Caki2 (cell line): Measurements from ENCODE around the gene DDX1. TPM values are rescaled to one million over a fixed set of nuclear protein-coding genes. Genes with fewer than 3 reads are reported as not detected.
"Not testable (repeated sequence)": the region's sequence is repeated elsewhere in the genome, so short reads cannot be mapped to it uniquely, and the experiment has no call there.

ENCODE experiments used
- DNase-seq: peaks from one replicate; pipeline ENCODE4 v3.0.0-alpha.2; 2015; ENCODE audit warnings: low read depth
- in situ Hi-C: cut with HindIII; loops from 2 replicates; pipeline ENCODE4 v1.10.0; 2016; ENCODE audit warnings: low sequenced_read_pairs, low pct_unique_long_range_greater_than_20kb, mixed read lengths
- total RNA-seq: library from RNA; depleted of rRNA; stranded (reverse); fragments of >200 nt; shearing (Covaris generic); gene quantifications from 2 replicates; pipeline ENCODE4 v1.2.3, GENCODE V29; 2014; ENCODE audit warnings: low replicate concordance

DDX1 gene
- total RNA-seq, 1 experiment from 2014 or later = 91.0 TPM

GRCh38 chr2:15609341-15610042 lies 17.8 kb downstream of the DDX1 start:
- in situ Hi-C loops = no loop called here
- DNase-seq = no peak

- DNase-seq = no peak
- in situ Hi-C loops = no loop called here
These were observed 18.8 kb downstream of the DDX1 start for GRCh38 chr2:15610430-15610952.

GRCh38 chr2:15612101-15612500 lies 20.4 kb downstream of the DDX1 start:
- in situ Hi-C loops = not testable (repeated sequence)

GRCh38 chr2:15613736-15614429 lies 22.2 kb downstream of the DDX1 start:
- DNase-seq = no peak
- in situ Hi-C loops = no loop called here

More at GRCh38 chr2:15612101-15612500, 20.4 kb downstream of the DDX1 start:
- not testable (repeated sequence) for DNase-seq

- in situ Hi-C loops = no loop called here
These were observed 23.1 kb downstream of the DDX1 start for GRCh38 chr2:15614545-15615300.

GRCh38 chr2:15615301-15615920 lies 23.7 kb downstream of the DDX1 start:
- in situ Hi-C loops = no loop called here
- DNase-seq = no peak

More at GRCh38 chr2:15614545-15615300, 23.1 kb downstream of the DDX1 start:
- no peak for DNase-seq

DNA sequence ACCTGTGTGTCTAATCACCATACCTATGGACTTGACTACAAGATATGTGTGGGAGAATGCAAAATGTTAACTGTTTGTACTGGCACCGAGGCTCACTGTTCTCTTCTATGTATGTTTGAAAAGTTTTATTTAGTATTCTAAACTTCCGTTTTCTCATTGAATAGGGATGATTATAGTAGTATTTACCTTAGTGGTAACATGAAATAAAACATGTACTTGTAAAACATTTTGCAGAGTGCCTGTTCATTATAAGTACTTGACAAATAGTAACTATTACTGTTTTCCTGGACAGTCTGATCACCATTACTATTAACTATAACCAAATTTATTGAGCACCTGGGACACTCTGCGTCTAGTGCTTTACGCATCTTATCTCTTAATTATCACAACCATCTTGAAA lies 24.8 kb downstream of the DDX1 start:
- in situ Hi-C loops = no loop called here
- DNase-seq = no peak

GRCh38 chr2:15616850-15617777 lies 25.4 kb downstream of the DDX1 start:
- in situ Hi-C loops = no loop called here
- DNase-seq = no peak

- in situ Hi-C loops = no loop called here
- no peak for DNase-seq
These were observed 26.2 kb downstream of the DDX1 start for GRCh38 chr2:15617778-15618448.

- DNase-seq = no peak
- in situ Hi-C loops = no loop called here
These were observed 26.8 kb downstream of the DDX1 start for GRCh38 chr2:15618449-15618855.

- DNase-seq = no peak
- in situ Hi-C loops = no loop called here
These were observed 27.4 kb downstream of the DDX1 start for GRCh38 chr2:15619076-15619475.

DNA sequence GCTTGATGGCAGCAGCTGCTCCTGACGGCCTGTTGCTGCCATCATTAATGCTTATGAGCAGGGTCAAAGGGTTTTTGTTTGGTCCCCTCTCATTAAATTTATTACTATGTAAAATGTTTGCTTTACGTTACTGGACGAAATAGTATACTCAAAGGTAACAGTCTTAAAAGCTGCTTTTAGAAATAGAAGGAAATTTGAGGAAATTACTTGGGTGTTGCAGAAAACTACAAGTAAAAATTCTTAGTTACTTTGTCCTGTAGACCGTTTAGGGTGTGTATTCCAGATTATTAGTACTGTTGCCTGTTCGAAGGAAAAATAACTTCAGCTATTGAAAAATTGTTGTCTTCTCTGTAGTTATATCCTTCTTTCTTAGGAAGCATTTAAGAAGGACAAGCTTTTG lies 27.8 kb downstream of the DDX1 start:
- no peak for DNase-seq
- in situ Hi-C loops = no loop called here

DNA sequence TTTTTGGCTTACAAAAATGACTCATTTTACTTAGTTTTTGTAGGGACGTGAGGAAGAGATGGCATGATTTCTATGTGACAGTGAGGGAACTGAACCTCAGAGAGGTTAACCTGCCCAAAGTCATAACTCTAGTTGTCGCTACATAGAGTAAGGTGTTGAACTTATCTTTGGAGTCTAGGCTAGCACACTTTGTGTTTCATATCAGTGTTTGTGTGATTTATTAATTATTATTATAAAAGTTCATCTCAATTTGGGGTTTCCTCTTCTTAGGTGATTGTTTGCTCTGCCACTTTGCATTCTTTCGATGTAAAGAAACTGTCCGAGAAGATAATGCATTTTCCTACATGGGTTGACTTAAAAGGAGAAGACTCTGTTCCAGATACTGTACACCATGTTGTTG lies 28.3 kb downstream of the DDX1 start:
- DNase-seq = no peak
- in situ Hi-C loops = no loop called here

- in situ Hi-C loops = no loop called here
- no peak for DNase-seq
These were observed 28.7 kb downstream of the DDX1 start for GRCh38 chr2:15620340-15620739.

DNA sequence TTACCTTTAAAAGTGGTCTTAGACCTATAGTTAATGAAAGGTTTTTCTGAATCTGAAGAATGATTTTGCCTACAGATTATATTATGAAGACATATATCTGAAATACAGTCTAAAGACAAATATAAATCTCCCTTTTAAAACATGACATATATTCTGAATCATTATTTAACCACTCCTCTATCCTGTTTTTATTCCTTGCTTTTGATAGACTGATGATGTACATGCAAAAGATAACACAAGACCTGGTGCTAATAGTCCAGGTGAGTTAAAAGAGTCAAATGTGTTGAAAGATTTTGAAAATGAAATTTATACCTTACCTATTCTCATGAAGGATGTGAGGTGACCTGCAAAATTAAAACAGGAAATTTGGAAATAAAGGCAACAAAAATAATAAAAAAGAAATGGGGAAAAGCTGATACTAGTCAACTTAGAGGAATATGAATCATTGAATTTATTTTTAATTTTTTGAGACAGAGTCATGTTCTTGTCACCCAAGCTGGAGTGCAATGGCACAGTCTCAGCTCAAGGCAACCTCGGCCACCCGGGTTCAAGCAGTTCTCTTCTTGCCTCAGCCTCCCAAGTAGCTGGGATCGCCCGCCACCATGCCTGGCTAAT lies 29.3 kb downstream of the DDX1 start:
- in situ Hi-C loops = no loop called here
- no peak for DNase-seq

- DNase-seq, in situ Hi-C loops: not testable (repeated sequence)
These were observed 29.8 kb downstream of the DDX1 start for GRCh38 chr2:15621472-15621870.

GRCh38 chr2:15622214-15622613 lies 30.5 kb downstream of the DDX1 start:
- no peak for DNase-seq
- in situ Hi-C loops = no loop called here
